NCI-H2107 treated with DMSO at 0.1 percent for 48 hours (cell line): ENCODE results near the gene PBX3.

Source experiments
- DNase-seq: peaks from one replicate; lab custom pipeline; 2025; ENCODE audit not compliant: unreplicated experiment; lab: John Stamatoyannopoulos, UW

PBX3 gene

DNA sequence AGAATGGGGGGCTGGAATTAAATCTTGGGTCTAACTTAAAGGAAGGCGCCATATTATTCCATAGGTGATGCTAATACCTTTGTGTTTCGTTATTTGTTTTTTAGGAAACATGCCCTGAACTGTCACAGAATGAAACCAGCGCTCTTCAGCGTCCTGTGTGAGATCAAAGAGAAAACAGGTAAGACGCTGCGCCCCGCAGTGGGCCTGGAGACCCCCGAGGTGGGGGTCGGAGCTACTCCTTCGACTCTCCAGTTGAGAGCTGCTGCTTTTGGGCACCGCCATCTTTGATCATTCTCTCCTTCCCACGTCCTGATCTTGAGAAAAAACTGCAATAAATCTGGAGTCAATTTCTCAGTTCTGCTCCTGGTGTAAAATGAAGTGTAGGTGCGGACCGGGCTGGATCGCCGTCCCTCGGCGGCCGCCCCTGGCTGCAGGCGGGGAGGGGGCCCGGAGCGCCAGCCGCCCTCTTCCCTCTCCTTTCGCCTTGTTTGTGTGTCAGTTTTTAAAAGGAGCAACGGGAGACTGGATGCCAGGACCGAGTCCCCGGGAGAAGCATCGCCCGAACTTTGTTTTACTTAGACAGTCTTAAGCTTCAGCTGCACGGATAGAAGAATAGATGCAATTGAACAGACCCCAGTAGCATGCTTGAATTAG is 1.4 kb downstream of the PBX3 start:
- no peak for DNase-seq

DNA sequence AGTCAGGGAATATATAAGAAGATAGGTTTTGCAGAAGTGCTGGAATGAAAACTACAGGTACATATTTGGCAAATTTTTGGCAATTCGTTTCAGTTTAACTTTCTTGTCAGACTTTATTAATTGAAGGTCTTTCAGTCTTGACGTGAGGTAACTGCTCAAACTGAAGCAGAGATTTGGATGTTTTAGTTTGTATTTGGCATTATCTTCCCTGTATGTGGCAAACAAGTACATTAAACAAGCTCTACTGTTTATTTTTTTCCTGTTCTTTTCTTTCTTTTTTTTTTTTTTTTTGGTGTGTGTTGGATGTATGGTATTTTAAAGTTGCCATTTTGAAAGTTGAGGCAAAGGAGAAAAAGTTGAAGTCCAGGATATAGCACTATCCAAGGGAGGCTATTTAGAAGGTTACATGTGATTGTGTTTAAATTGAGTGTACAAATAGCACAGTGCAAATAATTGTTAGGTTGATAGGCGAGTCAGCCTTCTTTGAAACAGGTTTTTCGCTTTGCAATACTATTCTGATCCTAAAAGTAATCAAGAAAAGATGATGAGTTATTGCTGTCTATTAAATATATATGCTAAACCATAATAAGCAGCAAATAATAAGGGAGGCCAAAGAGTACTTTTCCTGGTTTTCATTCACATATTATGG is 2.2 kb downstream of the PBX3 start:
- no peak for DNase-seq

DNA sequence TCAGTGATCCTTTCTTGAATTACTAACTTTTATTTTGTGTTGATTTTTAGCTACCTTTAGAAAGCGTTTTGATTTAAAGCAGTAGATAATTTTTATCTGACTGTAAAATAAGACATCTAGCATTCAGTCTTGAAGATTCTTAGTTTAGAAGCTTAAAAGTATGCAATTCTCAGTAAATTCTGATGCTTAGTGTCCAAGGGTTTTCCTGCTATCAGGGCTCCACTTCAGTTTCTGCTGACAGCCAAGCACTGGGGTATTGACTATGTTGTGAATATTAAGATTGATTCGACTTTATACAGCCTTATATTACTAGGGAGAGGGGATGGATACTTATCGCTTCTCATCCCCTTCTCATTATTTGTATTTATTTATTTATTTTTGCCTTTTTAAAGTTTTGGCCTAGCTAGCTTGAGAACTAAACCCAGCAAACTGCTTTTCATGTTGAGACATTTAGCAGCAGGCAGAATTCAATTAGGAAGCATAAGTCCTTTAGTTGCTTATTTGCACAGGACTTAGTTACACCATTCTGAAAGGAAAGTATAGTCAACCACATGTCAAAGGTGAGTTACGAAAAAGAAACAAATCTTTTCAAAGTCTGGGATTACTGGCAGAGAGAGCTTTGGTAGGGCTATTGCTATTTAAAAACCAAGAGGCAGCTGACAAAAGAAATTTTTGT is 2.9 kb downstream of the PBX3 start:
- DNase-seq = no peak

DNA sequence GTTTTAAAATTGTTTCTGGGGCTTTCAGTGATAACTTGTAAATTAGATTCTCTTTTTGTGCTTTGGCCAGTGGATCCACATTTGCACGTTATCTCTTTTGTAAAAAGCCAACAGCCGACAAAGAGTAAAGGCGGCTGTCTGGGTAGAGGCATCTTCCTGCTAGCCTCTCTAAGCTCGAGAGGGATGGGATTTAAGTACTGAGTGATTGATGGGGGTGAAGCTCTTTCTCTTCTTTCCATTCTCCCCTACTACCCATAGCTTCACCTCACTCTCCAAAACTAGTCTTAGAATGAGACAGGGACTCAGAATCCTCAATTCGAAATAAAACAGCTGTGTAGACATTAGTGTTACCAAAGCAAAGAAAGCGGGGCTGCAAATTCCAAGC is 3.4 kb downstream of the PBX3 start:
- DNase-seq = peak; percentile 50

DNA sequence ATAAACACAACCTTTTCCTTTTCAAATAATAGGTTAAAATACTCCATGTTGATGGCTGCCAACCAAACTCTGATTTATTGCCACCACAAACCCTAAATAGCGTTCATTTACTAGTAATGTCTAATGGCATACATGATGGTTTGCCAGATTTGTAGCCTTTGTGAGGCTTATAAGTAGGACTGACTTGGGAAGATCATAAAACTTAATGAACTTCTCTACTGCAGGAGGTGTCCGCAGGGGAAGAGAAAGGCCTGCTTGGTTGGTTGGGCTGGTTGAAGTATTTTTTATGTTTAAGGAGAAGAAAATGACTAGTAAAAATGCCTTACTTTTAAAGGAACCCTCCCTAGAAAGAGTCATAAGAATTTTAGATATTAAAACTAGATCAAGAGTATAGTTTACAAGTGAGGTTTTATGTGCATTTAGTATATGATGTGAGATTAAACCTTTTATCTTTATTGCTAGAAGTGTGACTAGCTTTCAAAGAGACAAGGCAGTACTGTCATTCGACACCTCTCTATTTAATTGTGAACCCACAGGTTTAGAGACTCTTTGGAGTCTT is 5.0 kb downstream of the PBX3 start:
- peak; percentile 68 for DNase-seq

- DNase-seq = no peak
Measured at GRCh38 chr9:125754096-125754495, 6.9 kb downstream of the PBX3 start.

DNA sequence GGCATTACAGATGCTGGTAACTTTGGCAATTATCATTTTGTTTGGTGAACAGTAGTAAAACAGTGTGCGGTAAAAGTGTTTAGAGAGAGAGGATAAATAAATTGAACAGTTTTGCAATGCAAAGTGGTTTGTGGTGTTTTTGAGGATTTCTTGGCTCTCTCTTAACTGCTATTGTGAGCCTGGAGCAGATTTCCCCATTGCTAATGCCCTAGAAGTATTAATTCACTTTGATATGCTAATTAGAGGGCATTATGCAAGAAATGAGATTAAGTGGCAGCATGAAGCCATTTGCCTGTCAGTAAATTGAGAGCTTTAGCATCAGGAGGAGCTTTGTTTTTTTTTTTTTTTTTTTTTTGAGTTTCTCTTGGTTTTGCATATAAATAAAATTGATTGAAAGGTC is 8.2 kb downstream of the PBX3 start:
- no peak for DNase-seq

- no peak for DNase-seq
Measured at GRCh38 chr9:125756518-125756917, 9.3 kb downstream of the PBX3 start.

- no peak for DNase-seq
Measured at GRCh38 chr9:125757834-125758233, 10.7 kb downstream of the PBX3 start.

GRCh38 chr9:125758986-125759763 is 12.0 kb downstream of the PBX3 start:
- peak; percentile 61 for DNase-seq

- peak; percentile 52 for DNase-seq
Measured at GRCh38 chr9:125759764-125760129, 12.6 kb downstream of the PBX3 start.

DNA sequence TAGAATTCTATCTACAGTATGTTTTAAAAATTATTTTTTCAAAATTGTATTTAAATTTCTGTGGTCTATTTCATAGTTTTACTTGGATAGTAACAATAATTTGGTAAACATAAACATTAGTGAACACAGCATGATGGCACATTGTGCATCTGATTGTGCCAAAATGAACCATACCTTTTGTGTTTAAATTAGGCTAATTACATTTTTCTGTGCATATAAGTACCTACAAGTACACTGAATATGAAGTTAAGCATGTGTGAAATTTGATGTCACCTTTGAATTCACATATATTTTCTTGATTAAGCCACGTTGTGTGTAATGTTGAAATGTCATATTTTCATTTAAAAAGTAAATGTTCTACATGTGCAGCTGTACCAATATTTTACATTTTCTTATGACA is 13.4 kb downstream of the PBX3 start:
- no peak for DNase-seq

DNA sequence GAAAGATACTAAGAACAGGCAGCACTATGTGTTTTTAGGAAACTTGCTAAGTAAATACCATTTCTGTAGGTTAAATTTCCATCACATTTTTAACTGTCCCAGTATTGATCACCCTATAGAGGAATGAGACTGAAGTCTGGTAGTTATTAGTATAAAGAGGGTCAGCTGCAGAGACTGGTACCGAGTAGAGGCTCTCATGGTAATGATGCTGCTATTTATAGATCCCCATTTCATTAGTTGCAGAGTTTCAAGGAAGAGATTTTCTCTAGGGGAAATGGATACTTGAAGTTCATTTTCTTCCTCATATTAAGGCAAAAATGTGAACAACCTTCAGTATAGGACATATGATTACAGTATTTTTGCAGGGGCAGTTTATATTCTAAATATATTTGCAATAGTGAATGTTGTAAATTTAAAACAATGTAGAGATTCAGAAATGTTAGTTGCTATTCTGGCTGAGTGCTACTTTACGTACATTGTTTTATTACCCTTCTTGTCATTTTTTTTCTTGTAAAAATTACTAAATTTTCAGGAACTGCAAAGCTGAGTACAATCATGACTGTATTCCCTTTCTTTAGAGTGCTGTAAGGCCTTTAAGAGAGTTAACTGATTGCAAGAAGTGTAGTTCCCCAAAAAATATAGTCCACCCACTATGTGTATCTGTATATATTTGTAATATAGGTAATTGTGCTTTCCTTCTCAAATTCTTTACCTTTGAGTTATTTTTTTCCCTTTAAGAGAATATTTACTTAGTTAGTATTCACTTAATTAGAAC is 14.7 kb downstream of the PBX3 start:
- no peak for DNase-seq

DNA sequence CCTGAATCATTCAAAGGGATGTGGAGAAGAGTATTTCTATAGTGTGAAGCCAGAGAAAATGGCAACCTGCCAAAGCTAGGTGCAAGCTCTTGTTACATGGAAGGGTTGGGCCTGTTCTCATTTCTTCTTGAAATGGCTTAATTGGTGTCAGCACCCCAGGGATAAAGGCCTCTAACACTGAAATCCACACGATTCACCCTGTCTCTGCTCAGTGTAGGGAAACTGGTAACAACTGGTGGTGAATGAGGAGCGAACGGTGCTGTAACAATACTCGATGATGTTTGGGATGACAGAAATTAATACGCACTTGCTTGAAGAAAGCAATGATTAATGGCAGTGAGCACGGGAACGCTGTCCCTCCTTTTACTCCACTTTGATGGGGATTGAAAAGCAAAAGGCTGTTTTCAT is 16.2 kb downstream of the PBX3 start:
- peak; percentile 98 for DNase-seq

DNA sequence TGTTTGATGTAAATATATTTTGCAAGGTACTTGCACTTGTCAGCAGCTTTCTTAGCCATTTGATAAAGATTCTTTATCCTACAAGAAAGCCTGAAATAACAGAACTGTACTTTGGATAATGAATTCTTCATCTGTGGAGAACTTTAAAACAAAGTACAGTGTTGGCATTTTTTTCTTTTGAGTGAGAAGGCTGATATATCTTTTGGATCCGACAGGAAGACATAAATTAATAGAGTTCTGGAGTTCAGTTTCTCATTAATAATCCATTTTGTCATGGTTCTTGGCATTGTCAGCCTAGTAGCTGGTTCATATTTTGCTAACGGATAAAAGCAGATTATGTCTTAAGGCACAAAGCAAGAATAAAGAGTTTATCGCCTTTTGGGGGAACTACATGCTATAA is 17.0 kb downstream of the PBX3 start:
- no peak for DNase-seq

DNA sequence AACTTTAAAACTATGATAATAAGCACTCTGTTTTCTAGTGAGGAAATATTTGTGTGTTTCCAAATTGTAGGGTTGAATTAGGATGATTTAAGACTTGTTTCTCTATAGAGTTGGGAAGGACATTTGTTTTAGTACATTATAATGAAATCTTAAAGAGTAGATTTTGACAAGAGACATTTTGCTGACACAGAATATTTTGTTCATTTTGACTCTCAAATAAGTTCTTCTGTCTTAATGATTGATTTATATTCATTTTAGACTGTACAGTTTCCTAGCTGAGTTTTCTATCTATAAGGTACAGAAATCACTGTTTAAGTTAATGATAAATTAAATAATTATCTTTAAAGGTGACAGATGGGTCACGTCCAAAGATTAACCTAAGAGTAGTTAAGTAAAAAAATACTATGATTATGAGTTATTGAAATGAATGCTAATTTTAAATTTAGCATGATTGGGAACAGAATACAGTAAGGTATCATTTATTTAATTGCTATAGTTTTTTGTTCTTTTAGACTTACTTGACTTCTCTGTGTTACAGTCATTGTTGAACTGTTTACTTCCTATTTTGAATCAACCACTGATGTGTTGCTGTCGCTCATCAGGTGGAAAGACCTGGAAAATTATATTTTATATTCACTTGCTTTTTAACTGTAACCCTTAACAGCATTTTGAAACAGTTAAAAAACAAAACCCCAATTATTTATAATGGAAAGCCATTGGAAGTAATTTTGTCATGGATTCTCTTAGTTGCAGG is 19.5 kb downstream of the PBX3 start:
- DNase-seq = no peak

- DNase-seq = no peak
Measured at GRCh38 chr9:125767349-125767748, 20.2 kb downstream of the PBX3 start.

GRCh38 chr9:125768803-125769202 is 21.6 kb downstream of the PBX3 start:
- DNase-seq = no peak

DNA sequence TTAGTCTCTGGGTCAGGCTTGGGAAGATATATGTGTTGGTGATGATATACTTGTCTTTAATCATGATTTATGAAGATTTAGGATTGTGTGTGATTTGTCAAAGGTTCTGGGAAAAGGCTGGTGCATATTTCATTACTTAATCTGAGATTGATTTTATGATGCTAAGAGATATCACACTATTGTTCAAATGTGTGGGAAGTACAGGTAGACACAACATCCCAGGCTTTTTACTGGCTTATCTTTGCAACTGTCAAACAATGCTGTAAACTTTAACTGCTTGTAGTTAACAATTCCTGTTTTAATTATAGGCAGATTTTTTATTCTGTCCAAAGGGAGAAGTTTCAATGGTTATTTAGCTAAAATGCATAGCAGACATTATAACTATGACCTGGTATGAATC is 23.9 kb downstream of the PBX3 start:
- no peak for DNase-seq

DNA sequence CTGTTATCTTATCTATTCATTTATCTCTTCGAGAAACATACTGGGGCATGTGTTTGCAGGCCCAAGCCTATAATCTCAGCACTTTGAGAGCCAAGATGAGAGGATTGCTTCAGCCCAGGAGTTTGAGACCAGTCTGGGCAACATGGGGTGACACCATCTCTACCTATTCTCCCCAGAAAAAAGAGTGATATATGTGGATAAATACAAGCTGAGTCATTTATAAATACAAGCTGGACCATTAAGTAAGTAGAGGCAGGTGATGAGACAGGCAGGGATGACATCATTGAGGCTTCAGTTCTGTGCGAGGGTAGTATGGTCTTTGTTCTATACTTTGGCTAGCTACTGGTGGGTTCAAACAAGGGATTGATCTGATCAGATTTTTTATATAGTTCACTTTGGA is 25.6 kb downstream of the PBX3 start:
- DNase-seq = no peak
